HG02884 (cell line): Measurements from ENCODE around the gene PCDHA8.
"Not testable (repeated sequence)": the region's sequence is repeated elsewhere in the genome, so short reads cannot be mapped to it uniquely, and the experiment has no call there.

ENCODE experiments used
- ATAC-seq: cut with Tn5 transposase; IDR thresholded peaks from one replicate; pipeline ENCODE4 v1.9.1; 2021; ENCODE audit warnings: mild to moderate bottlenecking, moderate library complexity; ENCODE audit not compliant: unreplicated experiment

PCDHA8 gene, protein sequence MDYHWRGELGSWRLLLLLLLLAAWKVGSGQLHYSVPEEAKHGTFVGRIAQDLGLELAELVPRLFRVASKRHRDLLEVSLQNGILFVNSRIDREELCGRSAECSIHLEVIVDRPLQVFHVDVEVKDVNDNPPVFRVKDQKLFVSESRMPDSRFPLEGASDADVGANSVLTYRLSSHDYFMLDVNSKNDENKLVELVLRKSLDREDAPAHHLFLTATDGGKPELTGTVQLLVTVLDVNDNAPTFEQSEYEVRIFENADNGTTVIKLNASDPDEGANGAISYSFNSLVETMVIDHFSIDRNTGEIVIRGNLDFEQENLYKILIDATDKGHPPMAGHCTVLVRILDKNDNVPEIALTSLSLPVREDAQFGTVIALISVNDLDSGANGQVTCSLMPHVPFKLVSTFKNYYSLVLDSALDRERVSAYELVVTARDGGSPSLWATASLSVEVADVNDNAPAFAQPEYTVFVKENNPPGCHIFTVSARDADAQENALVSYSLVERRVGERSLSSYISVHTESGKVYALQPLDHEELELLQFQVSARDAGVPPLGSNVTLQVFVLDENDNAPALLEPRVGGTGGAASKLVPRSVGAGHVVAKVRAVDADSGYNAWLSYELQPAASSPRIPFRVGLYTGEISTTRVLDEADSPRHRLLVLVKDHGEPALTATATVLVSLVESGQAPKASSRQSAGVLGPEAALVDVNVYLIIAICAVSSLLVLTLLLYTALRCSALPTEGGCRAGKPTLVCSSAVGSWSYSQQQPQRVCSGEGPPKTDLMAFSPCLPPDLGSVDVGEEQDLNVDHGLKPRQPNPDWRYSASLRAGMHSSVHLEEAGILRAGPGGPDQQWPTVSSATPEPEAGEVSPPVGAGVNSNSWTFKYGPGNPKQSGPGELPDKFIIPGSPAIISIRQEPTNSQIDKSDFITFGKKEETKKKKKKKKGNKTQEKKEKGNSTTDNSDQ

DNA sequence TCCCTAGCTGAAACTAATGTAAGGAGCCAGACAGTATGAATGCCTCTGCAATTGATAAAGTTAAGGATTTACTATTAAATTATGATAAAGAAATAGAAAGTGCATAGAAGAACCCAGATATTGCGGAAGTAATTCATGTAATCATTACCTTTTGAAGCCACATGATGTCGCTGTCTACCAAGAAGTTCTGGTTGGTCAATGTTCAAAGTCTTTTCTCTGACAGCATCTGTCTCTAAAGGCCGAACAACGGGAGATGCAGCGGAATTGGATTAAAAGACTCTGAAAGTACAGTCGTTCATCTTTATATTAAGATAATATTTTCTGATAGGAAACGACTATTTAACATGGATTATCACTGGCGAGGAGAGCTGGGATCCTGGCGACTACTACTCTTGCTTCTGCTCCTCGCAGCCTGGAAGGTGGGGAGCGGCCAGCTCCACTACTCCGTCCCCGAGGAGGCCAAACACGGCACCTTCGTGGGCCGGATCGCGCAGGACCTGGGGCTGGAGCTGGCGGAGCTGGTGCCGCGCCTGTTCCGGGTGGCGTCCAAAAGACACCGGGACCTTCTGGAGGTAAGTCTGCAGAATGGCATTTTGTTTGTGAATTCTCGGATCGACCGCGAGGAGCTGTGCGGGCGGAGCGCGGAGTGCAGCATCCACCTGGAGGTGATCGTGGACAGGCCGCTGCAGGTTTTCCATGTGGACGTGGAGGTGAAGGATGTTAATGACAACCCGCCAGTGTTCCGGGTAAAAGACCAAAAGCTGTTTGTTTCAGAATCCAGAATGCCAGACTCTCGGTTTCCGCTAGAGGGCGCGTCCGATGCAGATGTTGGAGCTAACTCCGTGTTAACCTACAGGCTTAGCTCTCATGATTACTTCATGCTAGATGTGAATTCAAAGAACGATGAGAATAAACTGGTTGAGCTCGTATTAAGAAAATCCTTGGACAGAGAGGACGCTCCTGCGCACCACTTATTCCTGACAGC, at the start of gene PCDHA8:
Gene PCDHA8 (plus strand): TSS at position 210 of the 985 bp plus-strand sequence. CDS start 135 bp downstream, at position 345.
- ATAC-seq: no peak

GRCh38 chr5:140794595-140795258, 46.3 kb upstream of the PCDHA8 start, which contains the start of gene PCDHA2:
TSS of gene PCDHA2 (plus strand) at chr5:140794852.
- ATAC-seq: no peak

DNA sequence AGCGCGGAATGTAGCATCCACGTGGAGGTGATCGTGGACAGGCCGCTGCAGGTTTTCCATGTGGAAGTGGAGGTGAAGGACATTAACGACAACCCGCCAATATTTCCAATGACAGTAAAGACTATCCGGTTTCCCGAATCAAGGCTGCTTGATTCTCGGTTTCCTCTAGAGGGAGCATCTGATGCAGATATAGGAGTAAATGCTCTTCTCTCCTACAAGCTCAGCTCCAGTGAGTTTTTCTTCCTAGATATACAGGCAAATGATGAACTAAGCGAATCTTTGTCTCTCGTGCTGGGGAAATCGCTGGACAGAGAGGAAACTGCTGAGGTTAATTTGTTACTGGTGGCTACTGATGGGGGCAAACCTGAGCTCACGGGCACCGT, 45.7 kb upstream of the PCDHA8 start:
- ATAC-seq: no peak

DNA sequence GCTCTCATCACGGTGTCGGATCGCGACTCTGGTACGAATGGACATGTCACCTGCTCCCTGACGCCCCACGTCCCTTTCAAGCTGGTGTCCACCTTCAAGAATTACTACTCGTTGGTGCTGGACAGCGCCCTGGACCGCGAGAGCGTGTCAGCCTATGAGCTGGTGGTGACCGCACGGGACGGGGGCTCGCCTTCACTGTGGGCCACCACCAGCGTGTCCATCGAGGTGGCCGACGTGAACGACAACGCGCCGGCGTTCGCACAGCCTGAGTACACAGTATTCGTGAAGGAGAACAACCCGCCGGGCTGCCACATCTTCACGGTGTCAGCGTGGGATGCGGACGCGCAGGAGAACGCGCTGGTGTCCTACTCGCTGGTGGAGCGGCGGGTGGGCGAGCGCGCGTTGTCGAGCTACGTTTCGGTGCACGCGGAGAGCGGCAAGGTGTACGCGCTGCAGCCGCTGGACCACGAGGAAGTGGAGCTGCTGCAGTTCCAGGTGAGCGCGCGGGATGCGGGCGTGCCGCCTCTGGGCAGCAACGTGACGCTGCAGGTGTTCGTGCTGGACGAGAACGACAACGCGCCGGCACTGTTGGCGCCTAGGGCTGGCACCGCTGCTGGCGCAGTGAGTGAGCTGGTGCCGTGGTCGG, 44.8 kb upstream of the PCDHA8 start:
- not testable (repeated sequence) for ATAC-seq

DNA sequence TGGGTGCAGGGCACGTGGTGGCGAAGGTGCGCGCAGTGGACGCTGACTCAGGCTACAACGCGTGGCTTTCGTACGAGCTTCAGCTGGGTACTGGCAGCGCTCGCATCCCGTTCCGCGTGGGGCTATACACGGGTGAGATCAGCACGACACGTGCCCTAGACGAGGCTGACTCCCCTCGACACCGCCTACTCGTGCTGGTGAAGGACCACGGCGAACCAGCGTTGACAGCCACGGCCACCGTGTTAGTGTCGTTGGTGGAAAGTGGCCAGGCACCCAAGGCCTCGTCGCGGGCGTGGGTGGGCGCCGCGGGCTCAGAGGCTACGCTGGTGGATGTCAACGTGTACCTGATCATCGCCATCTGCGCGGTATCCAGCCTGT, 44.3 kb upstream of the PCDHA8 start:
- ATAC-seq: no peak

DNA sequence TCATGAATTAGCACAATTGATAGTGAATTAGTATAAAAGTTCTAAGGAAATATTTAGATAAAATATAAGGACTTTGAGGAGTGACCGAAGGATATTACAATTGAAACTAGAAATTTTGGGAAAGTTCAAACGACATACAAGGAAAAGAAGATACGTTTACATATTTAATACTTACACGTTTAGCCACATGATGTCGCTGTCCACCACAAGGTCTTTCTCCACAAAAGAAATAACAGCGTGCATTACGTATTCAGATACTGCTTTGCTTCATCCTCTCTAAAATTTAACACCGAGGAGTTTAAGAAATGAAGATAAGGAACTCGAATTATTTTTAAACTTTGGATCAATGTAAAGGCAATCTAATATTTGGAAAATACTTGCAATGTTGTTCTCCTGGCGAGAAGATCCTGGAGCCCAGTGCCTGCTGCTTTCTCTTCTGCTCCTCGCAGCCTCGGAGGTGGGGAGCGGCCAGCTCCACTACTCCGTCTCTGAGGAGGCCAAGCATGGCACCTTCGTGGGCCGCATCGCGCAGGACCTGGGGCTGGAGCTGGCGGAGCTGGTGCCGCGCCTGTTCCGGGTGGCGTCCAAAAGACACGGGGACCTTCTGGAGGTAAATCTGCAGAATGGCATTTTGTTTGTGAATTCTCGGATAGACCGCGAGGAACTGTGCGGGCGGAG, 40.0 kb upstream of the PCDHA8 start, which contains the start of gene PCDHA3:
Gene PCDHA3 (plus strand): TSS at position 242 of the 678 bp plus-strand sequence.
- no peak for ATAC-seq

- no peak for ATAC-seq
Observed at GRCh38 chr5:140801494-140801841, 39.5 kb upstream of the PCDHA8 start.

GRCh38 chr5:140802381-140802780, 38.6 kb upstream of the PCDHA8 start:
- not testable (repeated sequence) for ATAC-seq

GRCh38 chr5:140802781-140803271, 38.2 kb upstream of the PCDHA8 start:
- ATAC-seq: no peak

DNA sequence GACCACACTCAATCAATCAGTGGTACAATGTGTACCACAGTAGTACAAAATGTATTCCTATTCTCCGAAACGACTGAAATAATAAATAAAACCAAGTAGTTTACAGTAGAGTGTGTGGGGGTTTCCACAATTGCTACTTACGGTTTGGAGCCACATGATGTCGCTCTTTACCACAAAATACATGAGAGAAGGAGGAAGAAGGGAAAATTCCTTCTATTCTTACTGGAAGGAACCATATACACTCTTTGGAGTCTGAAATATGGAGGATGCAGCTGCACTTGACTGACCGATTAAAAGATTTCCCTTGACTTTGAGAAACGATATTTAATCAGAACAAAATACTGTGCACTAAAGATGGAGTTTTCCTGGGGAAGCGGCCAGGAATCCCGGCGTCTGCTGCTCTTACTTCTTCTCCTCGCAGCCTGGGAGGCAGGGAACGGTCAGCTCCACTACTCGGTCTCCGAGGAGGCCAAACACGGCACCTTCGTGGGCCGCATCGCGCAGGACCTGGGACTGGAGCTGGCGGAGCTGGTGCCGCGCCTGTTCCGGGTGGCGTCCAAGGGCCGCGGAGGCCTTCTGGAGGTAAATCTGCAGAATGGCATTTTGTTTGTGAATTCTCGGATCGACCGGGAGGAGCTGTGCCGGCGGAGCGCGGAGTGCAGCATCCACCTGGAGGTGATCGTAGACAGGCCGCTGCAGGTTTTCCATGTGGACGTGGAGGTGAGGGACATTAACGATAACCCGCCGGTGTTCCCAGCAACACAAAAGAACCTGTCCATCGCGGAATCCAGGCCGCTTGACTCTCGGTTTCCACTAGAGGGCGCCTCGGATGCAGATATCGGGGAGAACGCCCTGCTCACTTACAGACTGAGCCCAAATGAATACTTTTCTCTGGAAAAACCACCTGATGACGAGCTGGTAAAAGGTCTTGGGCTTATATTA, 33.9 kb upstream of the PCDHA8 start, which contains the start of gene PCDHA4:
Gene PCDHA4 (plus strand): TSS at position 235 of the 942 bp plus-strand sequence.
- ATAC-seq: no peak

- ATAC-seq: not testable (repeated sequence)
Observed at GRCh38 chr5:140808241-140808888, 32.6 kb upstream of the PCDHA8 start.

DNA sequence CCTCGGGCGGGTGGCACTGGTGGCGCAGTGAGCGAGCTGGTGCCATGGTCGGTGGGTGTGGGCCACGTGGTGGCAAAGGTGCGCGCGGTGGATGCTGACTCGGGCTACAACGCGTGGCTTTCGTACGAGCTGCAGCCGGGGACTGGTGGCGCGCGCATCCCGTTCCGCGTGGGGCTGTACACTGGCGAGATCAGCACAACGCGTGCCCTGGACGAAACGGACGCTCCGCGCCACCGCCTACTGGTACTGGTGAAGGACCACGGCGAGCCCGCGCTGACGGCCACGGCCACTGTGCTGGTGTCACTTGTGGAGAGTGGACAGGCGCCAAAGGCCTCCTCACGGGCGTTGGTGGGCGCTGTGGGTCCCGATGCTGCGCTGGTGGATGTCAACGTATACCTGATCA, 32.1 kb upstream of the PCDHA8 start:
- ATAC-seq: no peak

- ATAC-seq: no peak
Observed at GRCh38 chr5:140821375-140822280, 19.4 kb upstream of the PCDHA8 start, which contains the start of gene PCDHA5. TSS of gene PCDHA5 (plus strand) at chr5:140821613.

DNA sequence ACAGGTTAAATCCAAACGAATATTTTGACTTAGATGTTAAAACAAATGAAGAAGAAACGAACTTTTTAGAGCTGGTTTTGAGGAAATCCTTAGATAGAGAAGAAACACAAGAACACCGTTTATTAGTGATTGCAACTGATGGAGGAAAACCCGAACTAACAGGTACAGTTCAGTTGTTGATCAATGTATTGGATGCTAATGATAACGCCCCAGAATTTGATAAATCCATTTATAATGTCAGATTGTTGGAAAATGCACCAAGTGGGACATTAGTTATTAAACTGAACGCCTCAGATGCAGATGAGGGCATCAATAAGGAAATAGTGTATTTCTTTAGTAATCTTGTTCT, 18.7 kb upstream of the PCDHA8 start:
- no peak for ATAC-seq

GRCh38 chr5:140822969-140823368, 18.0 kb upstream of the PCDHA8 start:
- ATAC-seq: not testable (repeated sequence)

- no peak for ATAC-seq
Observed at GRCh38 chr5:140823475-140823874, 17.5 kb upstream of the PCDHA8 start.
